Ovary (tissue), 3 donors: ENCODE data around the gene C22orf31.

Experiments
- EP300 ChIP-seq: sonication (generic); formaldehyde crosslinking; IDR thresholded peaks from one replicate; pipeline ENCODE4 v1.6.1; 2017; ENCODE audit warnings: antibody characterized with exemption
- POLR2A ChIP-seq: fragments of 450-650 bp; IDR thresholded peaks from one replicate; pipeline ENCODE4 v1.6.1; 2017; ENCODE audit warnings: antibody characterized with exemption, mild to moderate bottlenecking, moderate library complexity
- TF ChIP-seq, protein P1 (sequence below), 3 donors: fragments of 450-650 bp in 2 of 3; fragments of 200-600 bp in 1 of 3; IDR thresholded peaks; one replicate each; pipeline versions ENCODE4 v1.5.1 to v1.8.0; 2016 to 2022; ENCODE audit warnings: antibody characterized with exemption in 3 of 3, mild to moderate bottlenecking in 1 of 3
- donor health status: DM: no; HTN: no; CAD: no.

- TF ChIP-seq POLR2A (no peak), EP300 (no peak)
- TF ChIP-seq, protein P1, sequence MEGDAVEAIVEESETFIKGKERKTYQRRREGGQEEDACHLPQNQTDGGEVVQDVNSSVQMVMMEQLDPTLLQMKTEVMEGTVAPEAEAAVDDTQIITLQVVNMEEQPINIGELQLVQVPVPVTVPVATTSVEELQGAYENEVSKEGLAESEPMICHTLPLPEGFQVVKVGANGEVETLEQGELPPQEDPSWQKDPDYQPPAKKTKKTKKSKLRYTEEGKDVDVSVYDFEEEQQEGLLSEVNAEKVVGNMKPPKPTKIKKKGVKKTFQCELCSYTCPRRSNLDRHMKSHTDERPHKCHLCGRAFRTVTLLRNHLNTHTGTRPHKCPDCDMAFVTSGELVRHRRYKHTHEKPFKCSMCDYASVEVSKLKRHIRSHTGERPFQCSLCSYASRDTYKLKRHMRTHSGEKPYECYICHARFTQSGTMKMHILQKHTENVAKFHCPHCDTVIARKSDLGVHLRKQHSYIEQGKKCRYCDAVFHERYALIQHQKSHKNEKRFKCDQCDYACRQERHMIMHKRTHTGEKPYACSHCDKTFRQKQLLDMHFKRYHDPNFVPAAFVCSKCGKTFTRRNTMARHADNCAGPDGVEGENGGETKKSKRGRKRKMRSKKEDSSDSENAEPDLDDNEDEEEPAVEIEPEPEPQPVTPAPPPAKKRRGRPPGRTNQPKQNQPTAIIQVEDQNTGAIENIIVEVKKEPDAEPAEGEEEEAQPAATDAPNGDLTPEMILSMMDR (IDR thresholded peaks at IDR 0.05) = no peak
Observed at GRCh38 chr22:29093030-29093429, 31.4 kb upstream of the C22orf31 start.
